HEK293 (cell line): ENCODE results near the gene SUCNR1.

Experiments used
- CTCF ChIA-PET: fragments of 350-600 bp; formaldehyde crosslinking; extraction: SDS; loops from one replicate; lab custom pipeline; 2021; ENCODE audit warnings: antibody characterized with exemption; lab: Yijun Ruan, JAX
- POLR2A ChIA-PET: fragments of 300-600 bp; formaldehyde crosslinking; extraction: SDS; loops from one replicate; lab custom pipeline; 2020; ENCODE audit warnings: antibody characterized with exemption, inconsistent platforms; lab: Yijun Ruan, JAX
- H3K27ac ChIP-seq: fragments of 200-500 bp; sonication (Bioruptor generic); 2 replicates; pipeline ENCODE4 v1.5.1; 2014; ENCODE audit warnings: low read depth, low read length, control low read depth, inconsistent platforms; ENCODE audit errors: extremely low read depth
- H3K36me3 ChIP-seq, 2 experiments: fragments of 200-500 bp in 1 of 2; sonication (Bioruptor generic) in 1 of 2; 1 replicate in 1 of 2; 2 replicates in 1 of 2; pipeline ENCODE4 v1.5.1; 2014 to 2017; ENCODE audit warnings: inconsistent platforms in 2 of 2, low read length in 2 of 2; ENCODE audit not compliant: control insufficient read depth in 2 of 2, insufficient read depth in 1 of 2
- H3K4me1 ChIP-seq: fragments of 200-500 bp; sonication (Bioruptor generic); 2 replicates; pipeline ENCODE4 v1.5.1; 2014; ENCODE audit warnings: mild to moderate bottlenecking, low read length, inconsistent platforms; ENCODE audit not compliant: control insufficient read depth, insufficient read depth
- H3K4me3 ChIP-seq: 2 replicates; pipeline ENCODE4 v1.5.1; 2011; ENCODE audit warnings: low read depth, mild to moderate bottlenecking, control low read depth, low read length, moderate library complexity
- H3K9me3 ChIP-seq: fragments of 200-500 bp; sonication (Bioruptor generic); 2 replicates; pipeline ENCODE4 v1.5.1; 2014; ENCODE audit warnings: low read depth, low read length, inconsistent platforms; ENCODE audit not compliant: control insufficient read depth, insufficient read depth
- MZF1 ChIP-seq: fragments of 450-650 bp; formaldehyde crosslinking; IDR thresholded peaks from 2 replicates; pipeline ENCODE4 v1.5.1; 2017; ENCODE audit warnings: missing biosample characterization, missing genetic modification characterization, borderline replicate concordance
- ZBTB48 ChIP-seq: fragments of 450-650 bp; formaldehyde crosslinking; IDR thresholded peaks from 2 replicates; pipeline ENCODE4 v1.5.1; 2016; ENCODE audit warnings: missing biosample characterization, missing genetic modification characterization
- ZBTB8A ChIP-seq: fragments of 450-650 bp; formaldehyde crosslinking; IDR thresholded peaks from 2 replicates; pipeline ENCODE4 v1.5.1; 2016; ENCODE audit warnings: missing biosample characterization, missing genetic modification characterization
- ZNF155 ChIP-seq: fragments of 450-650 bp; formaldehyde crosslinking; IDR thresholded peaks from 2 replicates; pipeline ENCODE4 v1.5.1; 2016; ENCODE audit warnings: missing biosample characterization, missing genetic modification characterization
- ZNF16 ChIP-seq: fragments of 450-650 bp; formaldehyde crosslinking; IDR thresholded peaks from 2 replicates; pipeline ENCODE4 v1.5.1; 2016; ENCODE audit warnings: low read depth, missing biosample characterization, missing genetic modification characterization
- ZNF341 ChIP-seq: fragments of 450-650 bp; formaldehyde crosslinking; IDR thresholded peaks from 2 replicates; pipeline ENCODE4; 2016; ENCODE audit warnings: low read depth, missing biosample characterization, missing genetic modification characterization
- ZNF510 ChIP-seq: fragments of 450-650 bp; formaldehyde crosslinking; IDR thresholded peaks from 2 replicates; pipeline ENCODE4 v1.5.1; 2018; ENCODE audit warnings: mild to moderate bottlenecking, missing genetic modification characterization, missing biosample characterization; ENCODE audit not compliant: insufficient replicate concordance
- ZNF514 ChIP-seq: fragments of 450-650 bp; formaldehyde crosslinking; IDR thresholded peaks from 2 replicates; pipeline ENCODE4 v1.5.1; 2016; ENCODE audit warnings: missing biosample characterization, missing genetic modification characterization
- ZNF521 ChIP-seq: fragments of 450-650 bp; formaldehyde crosslinking; IDR thresholded peaks from 2 replicates; pipeline ENCODE4 v1.5.1; 2017; ENCODE audit warnings: missing biosample characterization, mild to moderate bottlenecking, missing genetic modification characterization
- ZNF571 ChIP-seq: fragments of 450-650 bp; formaldehyde crosslinking; IDR thresholded peaks from 2 replicates; pipeline ENCODE4 v1.5.0; 2017; ENCODE audit warnings: missing biosample characterization, missing genetic modification characterization
- ZNF600 ChIP-seq: fragments of 450-650 bp; formaldehyde crosslinking; IDR thresholded peaks from 2 replicates; pipeline ENCODE4 v1.5.1; 2016; ENCODE audit warnings: missing biosample characterization, missing genetic modification characterization
- ZNF677 ChIP-seq: fragments of 450-650 bp; IDR thresholded peaks from 2 replicates; pipeline ENCODE4 v1.5.0; 2018; ENCODE audit warnings: missing biosample characterization, mild to moderate bottlenecking, missing genetic modification characterization, moderate library complexity
- ZNF785 ChIP-seq: fragments of 450-650 bp; formaldehyde crosslinking; IDR thresholded peaks from 2 replicates; pipeline ENCODE4 v1.5.1; 2016; ENCODE audit warnings: missing biosample characterization, missing genetic modification characterization
- TF ChIP-seq, protein P1 (sequence below): fragments of 450-650 bp; formaldehyde crosslinking; IDR thresholded peaks from 2 replicates; pipeline ENCODE4 v1.5.1; 2016; ENCODE audit warnings: missing biosample characterization, missing genetic modification characterization
- TF ChIP-seq, protein P2 (sequence below): fragments of 450-650 bp; formaldehyde crosslinking; IDR thresholded peaks from 2 replicates; pipeline ENCODE4 v1.5.1; 2016; ENCODE audit warnings: missing biosample characterization, missing genetic modification characterization, borderline replicate concordance
- TF ChIP-seq, protein P3 (sequence below): fragments of 450-650 bp; formaldehyde crosslinking; IDR thresholded peaks from 2 replicates; pipeline ENCODE4 v1.5.1; 2017; ENCODE audit warnings: missing biosample characterization, missing genetic modification characterization
- TF ChIP-seq, protein P4 (sequence below): fragments of 450-650 bp; formaldehyde crosslinking; IDR thresholded peaks from 2 replicates; pipeline ENCODE4; 2016; ENCODE audit warnings: missing biosample characterization, missing genetic modification characterization
- TF ChIP-seq, protein P5 (sequence below): fragments of 450-650 bp; formaldehyde crosslinking; IDR thresholded peaks from 2 replicates; pipeline ENCODE4 v1.5.1; 2016; ENCODE audit warnings: missing biosample characterization, missing genetic modification characterization

Gene SUCNR1

DNA sequence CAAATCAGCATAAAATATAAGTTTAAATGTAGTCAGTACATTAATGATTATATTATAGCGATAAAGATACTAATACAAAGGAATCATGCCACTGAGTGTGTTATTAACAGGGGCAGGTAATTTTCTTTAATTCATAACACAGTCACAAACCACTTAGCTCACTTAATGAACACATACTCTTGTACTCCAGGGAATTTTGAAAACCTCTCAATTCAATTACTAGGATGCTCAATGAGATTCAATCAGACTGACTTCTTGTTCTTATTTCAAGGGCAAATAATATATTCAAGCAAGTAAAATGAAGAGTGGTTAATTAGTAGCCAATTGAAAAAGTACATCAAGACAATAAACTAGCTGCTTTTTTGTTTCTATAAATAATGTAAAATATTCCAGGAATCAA lies 5.8 kb upstream of the SUCNR1 start (continued):
- TF ChIP-seq, protein P1, sequence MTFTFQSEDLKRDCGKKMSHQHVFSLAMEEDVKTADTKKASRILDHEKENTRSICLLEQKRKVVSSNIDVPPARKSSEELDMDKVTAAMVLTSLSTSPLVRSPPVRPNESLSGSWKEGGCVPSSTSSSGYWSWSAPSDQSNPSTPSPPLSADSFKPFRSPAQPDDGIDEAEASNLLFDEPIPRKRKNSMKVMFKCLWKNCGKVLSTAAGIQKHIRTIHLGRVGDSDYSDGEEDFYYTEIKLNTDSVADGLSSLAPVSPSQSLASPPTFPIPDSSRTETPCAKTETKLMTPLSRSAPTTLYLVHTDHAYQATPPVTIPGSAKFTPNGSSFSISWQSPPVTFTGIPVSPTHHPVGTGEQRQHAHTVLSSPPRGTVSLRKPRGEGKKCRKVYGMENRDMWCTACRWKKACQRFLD (tag by site-specific recombination), result no peak
- no peak for TF ChIP-seq MZF1 (tag by site-specific recombination)
- no peak for TF ChIP-seq ZNF571 (tag by site-specific recombination)
- TF ChIP-seq, all 188 proteins: peak for 0

DNA sequence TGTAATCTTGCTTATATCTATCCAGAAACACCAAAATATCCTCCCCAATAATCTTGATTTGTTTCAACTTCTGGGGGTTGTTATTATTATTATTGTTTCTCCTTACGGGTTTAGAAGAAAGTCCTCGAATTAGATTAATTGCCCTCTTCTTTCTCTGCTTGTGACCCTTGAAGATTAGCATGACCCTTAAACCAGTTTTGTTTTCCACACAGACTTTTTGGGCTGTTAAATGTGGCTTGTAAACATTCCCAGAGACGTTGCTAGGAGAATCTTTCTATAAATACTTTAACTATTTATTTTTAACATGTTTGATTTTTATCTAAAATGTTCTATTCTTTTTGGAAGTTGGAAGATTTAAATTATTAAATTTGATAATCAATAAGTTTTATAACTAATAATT lies 4.3 kb upstream of the SUCNR1 start:
- no peaks in the 10 kb centered on the region for H3K36me3 ChIP-seq
- H3K4me1 ChIP-seq, result no peaks in the 10 kb centered on the region
- CTCF ChIA-PET, result interaction anchor here (0.6 kb wide), 1 partner anchor 578 kb away, joined by 3 read pairs; no protein-coding TSS in a partner anchor
- H3K4me3 ChIP-seq, result no peak overlapping the region
- H3K27ac ChIP-seq, result no peak overlapping the region
- H3K9me3 ChIP-seq, result no peaks in the 10 kb centered on the region
- POLR2A ChIA-PET, result no interaction called here
- TF ChIP-seq ZNF514 (tag by site-specific recombination) (no peak), ZNF785 (tag by site-specific recombination) (no peak), ZNF16 (no peak), ZBTB8A (tag by site-specific recombination) (no peak), ZNF677 (tag by site-specific recombination) (no peak), ZNF510 (tag by site-specific recombination) (no peak), ZNF521 (tag by site-specific recombination) (no peak), ZNF155 (tag by site-specific recombination) (no peak), ZNF341 (tag by site-specific recombination) (no peak), ZNF600 (tag by site-specific recombination) (no peak), ZBTB48 (tag by site-specific recombination) (no peak)
- TF ChIP-seq, protein P2, sequence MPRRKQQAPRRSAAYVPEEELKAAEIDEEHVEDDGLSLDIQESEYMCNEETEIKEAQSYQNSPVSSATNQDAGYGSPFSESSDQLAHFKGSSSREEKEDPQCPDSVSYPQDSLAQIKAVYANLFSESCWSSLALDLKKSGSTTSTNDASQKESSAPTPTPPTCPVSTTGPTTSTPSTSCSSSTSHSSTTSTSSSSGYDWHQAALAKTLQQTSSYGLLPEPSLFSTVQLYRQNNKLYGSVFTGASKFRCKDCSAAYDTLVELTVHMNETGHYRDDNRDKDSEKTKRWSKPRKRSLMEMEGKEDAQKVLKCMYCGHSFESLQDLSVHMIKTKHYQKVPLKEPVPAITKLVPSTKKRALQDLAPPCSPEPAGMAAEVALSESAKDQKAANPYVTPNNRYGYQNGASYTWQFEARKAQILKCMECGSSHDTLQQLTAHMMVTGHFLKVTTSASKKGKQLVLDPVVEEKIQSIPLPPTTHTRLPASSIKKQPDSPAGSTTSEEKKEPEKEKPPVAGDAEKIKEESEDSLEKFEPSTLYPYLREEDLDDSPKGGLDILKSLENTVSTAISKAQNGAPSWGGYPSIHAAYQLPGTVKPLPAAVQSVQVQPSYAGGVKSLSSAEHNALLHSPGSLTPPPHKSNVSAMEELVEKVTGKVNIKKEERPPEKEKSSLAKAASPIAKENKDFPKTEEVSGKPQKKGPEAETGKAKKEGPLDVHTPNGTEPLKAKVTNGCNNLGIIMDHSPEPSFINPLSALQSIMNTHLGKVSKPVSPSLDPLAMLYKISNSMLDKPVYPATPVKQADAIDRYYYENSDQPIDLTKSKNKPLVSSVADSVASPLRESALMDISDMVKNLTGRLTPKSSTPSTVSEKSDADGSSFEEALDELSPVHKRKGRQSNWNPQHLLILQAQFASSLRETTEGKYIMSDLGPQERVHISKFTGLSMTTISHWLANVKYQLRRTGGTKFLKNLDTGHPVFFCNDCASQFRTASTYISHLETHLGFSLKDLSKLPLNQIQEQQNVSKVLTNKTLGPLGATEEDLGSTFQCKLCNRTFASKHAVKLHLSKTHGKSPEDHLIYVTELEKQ (tag by site-specific recombination), result no peak
- TF ChIP-seq, protein P3, sequence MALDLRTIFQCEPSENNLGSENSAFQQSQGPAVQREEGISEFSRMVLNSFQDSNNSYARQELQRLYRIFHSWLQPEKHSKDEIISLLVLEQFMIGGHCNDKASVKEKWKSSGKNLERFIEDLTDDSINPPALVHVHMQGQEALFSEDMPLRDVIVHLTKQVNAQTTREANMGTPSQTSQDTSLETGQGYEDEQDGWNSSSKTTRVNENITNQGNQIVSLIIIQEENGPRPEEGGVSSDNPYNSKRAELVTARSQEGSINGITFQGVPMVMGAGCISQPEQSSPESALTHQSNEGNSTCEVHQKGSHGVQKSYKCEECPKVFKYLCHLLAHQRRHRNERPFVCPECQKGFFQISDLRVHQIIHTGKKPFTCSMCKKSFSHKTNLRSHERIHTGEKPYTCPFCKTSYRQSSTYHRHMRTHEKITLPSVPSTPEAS, result no peak
- TF ChIP-seq, protein P4, sequence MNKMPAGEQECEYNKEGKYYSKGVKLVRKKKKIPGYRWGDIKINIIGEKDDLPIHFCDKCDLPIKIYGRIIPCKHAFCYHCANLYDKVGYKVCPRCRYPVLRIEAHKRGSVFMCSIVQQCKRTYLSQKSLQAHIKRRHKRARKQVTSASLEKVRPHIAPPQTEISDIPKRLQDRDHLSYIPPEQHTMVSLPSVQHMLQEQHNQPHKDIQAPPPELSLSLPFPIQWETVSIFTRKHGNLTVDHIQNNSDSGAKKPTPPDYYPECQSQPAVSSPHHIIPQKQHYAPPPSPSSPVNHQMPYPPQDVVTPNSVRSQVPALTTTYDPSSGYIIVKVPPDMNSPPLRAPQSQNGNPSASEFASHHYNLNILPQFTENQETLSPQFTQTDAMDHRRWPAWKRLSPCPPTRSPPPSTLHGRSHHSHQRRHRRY (tag by site-specific recombination), result no peak
- TF ChIP-seq, protein P5, sequence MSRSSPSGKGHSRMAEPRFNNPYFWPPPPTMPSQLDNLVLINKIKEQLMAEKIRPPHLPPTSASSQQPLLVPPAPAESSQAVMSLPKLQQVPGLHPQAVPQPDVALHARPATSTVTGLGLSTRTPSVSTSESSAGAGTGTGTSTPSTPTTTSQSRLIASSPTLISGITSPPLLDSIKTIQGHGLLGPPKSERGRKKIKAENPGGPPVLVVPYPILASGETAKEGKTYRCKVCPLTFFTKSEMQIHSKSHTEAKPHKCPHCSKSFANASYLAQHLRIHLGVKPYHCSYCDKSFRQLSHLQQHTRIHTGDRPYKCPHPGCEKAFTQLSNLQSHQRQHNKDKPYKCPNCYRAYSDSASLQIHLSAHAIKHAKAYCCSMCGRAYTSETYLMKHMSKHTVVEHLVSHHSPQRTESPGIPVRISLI (tag by site-specific recombination), result no peak
